HEK293 (cell line): ENCODE measurements around the gene FCN3.
A peak's percentile ranks its signal among the peaks of the same experiment; 100 is the strongest.

Source experiments
- CTCF ChIP-seq: fragments of 450-650 bp; formaldehyde crosslinking; IDR thresholded peaks from 2 replicates; pipeline ENCODE4 v1.5.1; 2016; ENCODE audit warnings: missing biosample characterization, missing genetic modification characterization
- GLIS2 ChIP-seq: fragments of 450-650 bp; formaldehyde crosslinking; IDR thresholded peaks from 2 replicates; pipeline ENCODE4 v1.5.1; 2016; ENCODE audit warnings: missing biosample characterization, missing genetic modification characterization
- HOXA7 ChIP-seq: sonication (generic); formaldehyde crosslinking; IDR thresholded peaks from 2 replicates; pipeline ENCODE4 v1.8.1; 2022; ENCODE audit warnings: missing genetic modification reagents, borderline replicate concordance
- MZF1 ChIP-seq: fragments of 450-650 bp; formaldehyde crosslinking; IDR thresholded peaks from 2 replicates; pipeline ENCODE4 v1.5.1; 2017; ENCODE audit warnings: missing biosample characterization, missing genetic modification characterization, borderline replicate concordance
- PRDM2 ChIP-seq: fragments of 450-650 bp; formaldehyde crosslinking; IDR thresholded peaks from 2 replicates; pipeline ENCODE4 v1.5.1; 2016; ENCODE audit warnings: missing biosample characterization, missing genetic modification characterization, borderline replicate concordance
- SP2 ChIP-seq: fragments of 450-650 bp; formaldehyde crosslinking; IDR thresholded peaks from 2 replicates; pipeline ENCODE4 v1.5.1; 2016; ENCODE audit warnings: missing biosample characterization, missing genetic modification characterization
- ZEB2 ChIP-seq: fragments of 450-650 bp; formaldehyde crosslinking; IDR thresholded peaks from 2 replicates; pipeline ENCODE4 v1.5.1; 2016; ENCODE audit warnings: missing biosample characterization, missing genetic modification characterization
- ZNF366 ChIP-seq: fragments of 450-650 bp; formaldehyde crosslinking; conservative IDR thresholded peaks from 2 replicates; pipeline ENCODE4 v1.5.1; 2016; ENCODE audit warnings: missing biosample characterization, missing genetic modification characterization
- ZNF37A ChIP-seq: fragments of 450-650 bp; IDR thresholded peaks from 2 replicates; pipeline ENCODE4 v1.5.1; 2018; ENCODE audit warnings: missing biosample characterization, missing genetic modification characterization
- ZNF777 ChIP-seq: fragments of 450-650 bp; formaldehyde crosslinking; IDR thresholded peaks from 2 replicates; pipeline ENCODE4 v1.5.1; 2017; ENCODE audit warnings: missing biosample characterization, missing genetic modification characterization, borderline replicate concordance
- ZSCAN23 ChIP-seq: fragments of 450-650 bp; formaldehyde crosslinking; IDR thresholded peaks from 2 replicates; pipeline ENCODE4 v1.5.1; 2016; ENCODE audit warnings: missing biosample characterization, missing genetic modification characterization
- TF ChIP-seq, protein P1 (sequence below): fragments of 450-650 bp; formaldehyde crosslinking; IDR thresholded peaks from 2 replicates; pipeline ENCODE4 v1.5.1; 2016; ENCODE audit warnings: missing biosample characterization, missing genetic modification characterization
- TF ChIP-seq, protein P2 (sequence below): fragments of 450-650 bp; formaldehyde crosslinking; IDR thresholded peaks from 2 replicates; pipeline ENCODE4 v1.5.1; 2017; ENCODE audit warnings: missing biosample characterization, missing genetic modification characterization
- TF ChIP-seq, protein P3 (sequence below): fragments of 450-650 bp; formaldehyde crosslinking; IDR thresholded peaks from 2 replicates; pipeline ENCODE4 v1.5.1; 2016; ENCODE audit warnings: missing biosample characterization, missing genetic modification characterization

Gene FCN3

DNA sequence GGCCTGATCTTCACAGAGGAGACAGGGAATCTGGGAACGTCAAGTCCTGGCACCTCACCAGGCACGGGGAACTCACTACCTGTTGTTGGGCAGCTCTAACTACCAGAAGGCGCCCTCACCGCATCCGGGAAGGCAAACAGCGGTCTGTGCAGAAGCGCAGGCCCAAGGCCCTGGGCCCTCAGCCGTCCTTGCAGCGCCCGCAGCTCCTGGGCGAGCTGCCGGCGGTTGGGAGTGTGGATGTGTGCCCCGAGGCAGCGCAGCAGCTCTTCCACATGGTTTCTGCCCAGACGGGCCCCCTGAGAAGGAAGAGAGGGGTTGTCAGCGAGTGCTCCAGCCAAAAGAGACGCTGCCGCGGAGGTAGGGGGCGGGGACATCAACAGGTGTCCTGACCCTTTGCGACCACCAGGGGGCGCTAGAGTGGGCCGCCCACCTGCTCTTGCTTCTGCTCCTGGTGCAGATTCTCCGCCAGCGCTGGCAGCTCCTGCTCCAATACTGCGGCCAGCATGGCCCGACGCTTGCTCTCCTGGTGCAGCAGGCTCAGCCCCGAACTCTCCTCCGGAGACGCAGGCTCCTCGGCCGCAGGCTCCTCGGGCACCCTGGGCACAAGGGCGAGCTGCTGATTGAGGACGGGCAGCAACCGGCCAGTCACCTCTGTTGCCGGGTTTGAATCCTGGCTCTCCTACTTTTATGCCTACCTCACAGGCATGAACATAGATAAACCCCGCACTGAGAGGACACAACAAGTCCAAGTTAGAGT, 17.2 kb downstream of the FCN3 start (continued):
- TF ChIP-seq PRDM2 (tag by site-specific recombination) (no peak), GLIS2 (no peak), ZNF366 (no peak), SP2 (tag by site-specific recombination) (no peak), ZSCAN23 (no peak), CTCF (peak; percentile 94), MZF1 (tag by site-specific recombination) (no peak), ZEB2 (0 out of 2 replicates have a peak, but pooled peaks have one; percentile 46), ZNF777 (tag by site-specific recombination) (no peak), ZNF37A (tag by site-specific recombination) (no peak), HOXA7 (CRISPR knock-in tag) (no peak)
- TF ChIP-seq, protein P1, sequence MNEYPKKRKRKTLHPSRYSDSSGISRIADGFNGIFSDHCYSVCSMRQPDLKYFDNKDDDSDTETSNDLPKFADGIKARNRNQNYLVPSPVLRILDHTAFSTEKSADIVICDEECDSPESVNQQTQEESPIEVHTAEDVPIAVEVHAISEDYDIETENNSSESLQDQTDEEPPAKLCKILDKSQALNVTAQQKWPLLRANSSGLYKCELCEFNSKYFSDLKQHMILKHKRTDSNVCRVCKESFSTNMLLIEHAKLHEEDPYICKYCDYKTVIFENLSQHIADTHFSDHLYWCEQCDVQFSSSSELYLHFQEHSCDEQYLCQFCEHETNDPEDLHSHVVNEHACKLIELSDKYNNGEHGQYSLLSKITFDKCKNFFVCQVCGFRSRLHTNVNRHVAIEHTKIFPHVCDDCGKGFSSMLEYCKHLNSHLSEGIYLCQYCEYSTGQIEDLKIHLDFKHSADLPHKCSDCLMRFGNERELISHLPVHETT (tag by site-specific recombination): no peak
- TF ChIP-seq, protein P2, sequence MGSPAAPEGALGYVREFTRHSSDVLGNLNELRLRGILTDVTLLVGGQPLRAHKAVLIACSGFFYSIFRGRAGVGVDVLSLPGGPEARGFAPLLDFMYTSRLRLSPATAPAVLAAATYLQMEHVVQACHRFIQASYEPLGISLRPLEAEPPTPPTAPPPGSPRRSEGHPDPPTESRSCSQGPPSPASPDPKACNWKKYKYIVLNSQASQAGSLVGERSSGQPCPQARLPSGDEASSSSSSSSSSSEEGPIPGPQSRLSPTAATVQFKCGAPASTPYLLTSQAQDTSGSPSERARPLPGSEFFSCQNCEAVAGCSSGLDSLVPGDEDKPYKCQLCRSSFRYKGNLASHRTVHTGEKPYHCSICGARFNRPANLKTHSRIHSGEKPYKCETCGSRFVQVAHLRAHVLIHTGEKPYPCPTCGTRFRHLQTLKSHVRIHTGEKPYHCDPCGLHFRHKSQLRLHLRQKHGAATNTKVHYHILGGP (tag by site-specific recombination): no peak
- TF ChIP-seq, protein P3, sequence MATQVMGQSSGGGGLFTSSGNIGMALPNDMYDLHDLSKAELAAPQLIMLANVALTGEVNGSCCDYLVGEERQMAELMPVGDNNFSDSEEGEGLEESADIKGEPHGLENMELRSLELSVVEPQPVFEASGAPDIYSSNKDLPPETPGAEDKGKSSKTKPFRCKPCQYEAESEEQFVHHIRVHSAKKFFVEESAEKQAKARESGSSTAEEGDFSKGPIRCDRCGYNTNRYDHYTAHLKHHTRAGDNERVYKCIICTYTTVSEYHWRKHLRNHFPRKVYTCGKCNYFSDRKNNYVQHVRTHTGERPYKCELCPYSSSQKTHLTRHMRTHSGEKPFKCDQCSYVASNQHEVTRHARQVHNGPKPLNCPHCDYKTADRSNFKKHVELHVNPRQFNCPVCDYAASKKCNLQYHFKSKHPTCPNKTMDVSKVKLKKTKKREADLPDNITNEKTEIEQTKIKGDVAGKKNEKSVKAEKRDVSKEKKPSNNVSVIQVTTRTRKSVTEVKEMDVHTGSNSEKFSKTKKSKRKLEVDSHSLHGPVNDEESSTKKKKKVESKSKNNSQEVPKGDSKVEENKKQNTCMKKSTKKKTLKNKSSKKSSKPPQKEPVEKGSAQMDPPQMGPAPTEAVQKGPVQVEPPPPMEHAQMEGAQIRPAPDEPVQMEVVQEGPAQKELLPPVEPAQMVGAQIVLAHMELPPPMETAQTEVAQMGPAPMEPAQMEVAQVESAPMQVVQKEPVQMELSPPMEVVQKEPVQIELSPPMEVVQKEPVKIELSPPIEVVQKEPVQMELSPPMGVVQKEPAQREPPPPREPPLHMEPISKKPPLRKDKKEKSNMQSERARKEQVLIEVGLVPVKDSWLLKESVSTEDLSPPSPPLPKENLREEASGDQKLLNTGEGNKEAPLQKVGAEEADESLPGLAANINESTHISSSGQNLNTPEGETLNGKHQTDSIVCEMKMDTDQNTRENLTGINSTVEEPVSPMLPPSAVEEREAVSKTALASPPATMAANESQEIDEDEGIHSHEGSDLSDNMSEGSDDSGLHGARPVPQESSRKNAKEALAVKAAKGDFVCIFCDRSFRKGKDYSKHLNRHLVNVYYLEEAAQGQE (tag by site-specific recombination): no peak
